Gastroesophageal sphincter (tissue), 4 donors: Measurements from ENCODE around the gene ZNF385A. TPM values are rescaled to one million over a fixed set of nuclear protein-coding genes. Genes with fewer than 3 reads are reported as not detected.

Experiments
- ATAC-seq: fragments of 150-250 bp; one replicate; pipeline ENCODE4 v1.9.1; 2016; ENCODE audit warnings: mild to moderate bottlenecking, moderate library complexity
- H3K27ac ChIP-seq, 4 donors: fragments of 200-600 bp; sonication (generic) in 3 of 4; 1 replicate in 3 of 4; 2 replicates in 1 of 4; pipeline ENCODE4 v1.5.1; 2016 to 2019
- H3K27me3 ChIP-seq: fragments of 200-600 bp; sonication (generic); one replicate; pipeline ENCODE4 v1.5.1; 2019
- H3K36me3 ChIP-seq, 2 donors: fragments of 200-600 bp; sonication (generic); one replicate each; pipeline ENCODE4 v1.5.1; 2019; ENCODE audit warnings: control low read depth in 1 of 2
- H3K4me1 ChIP-seq, 3 donors: fragments of 200-600 bp; sonication (generic); 1 replicate in 2 of 3; 2 replicates in 1 of 3; pipeline ENCODE4 v1.5.1; 2016 to 2019; ENCODE audit warnings: control low read depth in 2 of 3
- H3K4me3 ChIP-seq, 2 donors: fragments of 200-600 bp; sonication (generic); one replicate each; pipeline ENCODE4 v1.5.1; 2019; ENCODE audit warnings: mild to moderate bottlenecking in 1 of 2, moderate library complexity in 1 of 2
- H3K9me3 ChIP-seq, 3 donors: fragments of 200-600 bp; sonication (generic); one replicate each; pipeline ENCODE4 v1.5.1; 2017 to 2019; ENCODE audit warnings: control low read depth in 2 of 3
- EP300 ChIP-seq: sonication (generic); formaldehyde crosslinking; IDR thresholded peaks from one replicate; pipeline ENCODE4 v1.6.1; 2017; ENCODE audit warnings: antibody characterized with exemption, mild to moderate bottlenecking
- POLR2A ChIP-seq, 2 donors: fragments of 450-650 bp; IDR thresholded peaks; one replicate each; pipeline ENCODE4 v1.6.1; 2017; ENCODE audit warnings: antibody characterized with exemption in 2 of 2, mild to moderate bottlenecking in 2 of 2, moderate library complexity in 1 of 2
- POLR2AphosphoS5 ChIP-seq: sonication (generic); formaldehyde crosslinking; IDR thresholded peaks from one replicate; pipeline ENCODE4 v1.6.1; 2017; ENCODE audit warnings: antibody characterized with exemption
- WGBS, 2 donors: methylation state at CpG; one replicate each; pipeline ENCODE4 v1.1.5; 2018; ENCODE audit warnings: low coverage in 1 of 2; 5-methylcytosine and 5-hydroxymethylcytosine counted together
- total RNA-seq, 4 donors: library from RNA; depleted of rRNA; stranded (reverse); fragments of >200 nt; gene quantifications; one replicate each; pipeline ENCODE4 v1.1.0, GENCODE V29; 2016
- TF ChIP-seq, protein P1 (sequence below), 4 experiments: fragments of 200-600 bp in 2 of 4; fragments of 450-650 bp in 2 of 4; sonication (generic) in 1 of 4; IDR thresholded peaks; one replicate each; pipeline ENCODE4 v1.5.1; 2017 to 2019; ENCODE audit warnings: antibody characterized with exemption in 4 of 4, mild to moderate bottlenecking in 2 of 4, moderate library complexity in 2 of 4

The ZNF385A gene
- total RNA-seq, 4 donors from 2014 or later, result 7.5 to 28.0 (median 19.5) TPM

DNA sequence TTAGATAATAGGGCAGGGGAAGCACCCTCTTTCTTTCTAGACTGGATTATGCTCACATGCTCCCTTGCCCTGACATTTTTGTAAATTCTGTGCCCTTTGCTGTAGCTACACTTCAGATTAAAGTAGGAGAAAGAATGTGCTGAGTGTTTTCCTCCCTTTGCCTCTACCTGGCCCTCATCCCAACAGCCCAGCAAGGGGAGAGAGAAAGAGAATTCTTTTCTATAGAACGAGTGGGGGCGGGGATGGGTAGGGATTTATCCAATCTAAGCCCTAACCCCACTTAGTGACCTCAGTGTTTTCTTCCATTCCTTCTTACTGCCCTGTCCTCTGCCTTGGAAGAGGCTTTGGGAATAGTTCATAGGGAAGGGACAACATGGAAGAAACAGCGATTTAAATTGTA, 33.8 kb downstream of the ZNF385A start:
- peak overlapping the region in 3 of 4 donors; percentile 80 to 83 (median 81) for H3K27ac ChIP-seq
- H3K27me3 ChIP-seq, result no peaks in the 10 kb centered on the region
- H3K36me3 ChIP-seq, result peaks cover 4 to 57% of the 10 kb centered on the region in 2 donors
- no peak overlapping the region for H3K4me3 ChIP-seq
- no peaks in the 10 kb centered on the region for H3K9me3 ChIP-seq
- peaks cover 4 to 44% (median 19%) of the 10 kb centered on the region in 3 donors for H3K4me1 ChIP-seq
- no peak for TF ChIP-seq POLR2AphosphoS5
- TF ChIP-seq, protein P1, sequence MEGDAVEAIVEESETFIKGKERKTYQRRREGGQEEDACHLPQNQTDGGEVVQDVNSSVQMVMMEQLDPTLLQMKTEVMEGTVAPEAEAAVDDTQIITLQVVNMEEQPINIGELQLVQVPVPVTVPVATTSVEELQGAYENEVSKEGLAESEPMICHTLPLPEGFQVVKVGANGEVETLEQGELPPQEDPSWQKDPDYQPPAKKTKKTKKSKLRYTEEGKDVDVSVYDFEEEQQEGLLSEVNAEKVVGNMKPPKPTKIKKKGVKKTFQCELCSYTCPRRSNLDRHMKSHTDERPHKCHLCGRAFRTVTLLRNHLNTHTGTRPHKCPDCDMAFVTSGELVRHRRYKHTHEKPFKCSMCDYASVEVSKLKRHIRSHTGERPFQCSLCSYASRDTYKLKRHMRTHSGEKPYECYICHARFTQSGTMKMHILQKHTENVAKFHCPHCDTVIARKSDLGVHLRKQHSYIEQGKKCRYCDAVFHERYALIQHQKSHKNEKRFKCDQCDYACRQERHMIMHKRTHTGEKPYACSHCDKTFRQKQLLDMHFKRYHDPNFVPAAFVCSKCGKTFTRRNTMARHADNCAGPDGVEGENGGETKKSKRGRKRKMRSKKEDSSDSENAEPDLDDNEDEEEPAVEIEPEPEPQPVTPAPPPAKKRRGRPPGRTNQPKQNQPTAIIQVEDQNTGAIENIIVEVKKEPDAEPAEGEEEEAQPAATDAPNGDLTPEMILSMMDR (IDR thresholded peaks at IDR 0.05), result no peak
- no peak for TF ChIP-seq POLR2A (IDR thresholded peaks at IDR 0.05)
- TF ChIP-seq EP300, result no peak
- no peak for ATAC-seq
- 30 to 32% methylated on average over 3 of the region's 3 CpGs for whole genome bisulfite sequencing, 2 donors

- no peak overlapping the region for H3K27ac ChIP-seq
- H3K4me1 ChIP-seq, result peaks cover 4 to 38% (median 19%) of the 10 kb centered on the region in 3 donors
- H3K36me3 ChIP-seq, result peaks cover 4 to 68% of the 10 kb centered on the region in 2 donors
- no peaks in the 10 kb centered on the region for H3K9me3 ChIP-seq
- TF ChIP-seq, protein P1 (IDR thresholded peaks at IDR 0.05), result no peak
- TF ChIP-seq POLR2AphosphoS5 (no peak), POLR2A (IDR thresholded peaks at IDR 0.05) (no peak), EP300 (no peak)
- ATAC-seq, result no peak
- H3K27me3 ChIP-seq, result no peaks in the 10 kb centered on the region
- H3K4me3 ChIP-seq, result no peak overlapping the region
Measured at GRCh38 chr12:54349679-54350078, 34.9 kb downstream of the ZNF385A start.

DNA sequence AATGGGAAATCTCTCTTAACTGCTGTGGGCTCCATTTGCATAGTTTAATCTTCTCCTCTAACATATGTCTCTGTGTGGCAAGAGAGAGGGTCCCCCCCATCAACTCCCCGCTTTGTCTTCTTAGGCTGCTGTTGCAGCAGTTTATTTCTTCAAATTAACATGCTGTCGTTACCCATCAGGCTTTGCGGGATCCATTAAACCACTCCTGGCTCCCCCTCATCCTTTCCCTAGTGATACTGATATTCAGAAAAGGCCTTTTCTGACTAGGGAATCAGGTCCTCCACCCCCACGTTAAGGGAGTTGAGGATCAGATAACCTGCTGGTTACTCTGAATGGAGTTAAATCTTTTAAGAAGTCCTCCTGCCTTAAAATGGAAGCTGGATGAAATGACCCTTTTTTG, 35.5 kb downstream of the ZNF385A start:
- Histone ChIP-seq H3K9me3 (no peaks in the 10 kb centered on the region), H3K36me3 (peaks cover 4 to 74% of the 10 kb centered on the region in 2 donors), H3K4me1 (peaks cover 4 to 38% (median 19%) of the 10 kb centered on the region in 3 donors), H3K4me3 (no peak overlapping the region), H3K27me3 (no peaks in the 10 kb centered on the region), H3K27ac (no peak overlapping the region)
- ATAC-seq, result no peak
- WGBS, 2 donors, result 67 to 93% methylated on average over 4 of the region's 4 CpGs
- TF ChIP-seq POLR2AphosphoS5 (no peak), POLR2A (IDR thresholded peaks at IDR 0.05) (no peak), EP300 (no peak)
- TF ChIP-seq, protein P1 (IDR thresholded peaks at IDR 0.05), result no peak

DNA sequence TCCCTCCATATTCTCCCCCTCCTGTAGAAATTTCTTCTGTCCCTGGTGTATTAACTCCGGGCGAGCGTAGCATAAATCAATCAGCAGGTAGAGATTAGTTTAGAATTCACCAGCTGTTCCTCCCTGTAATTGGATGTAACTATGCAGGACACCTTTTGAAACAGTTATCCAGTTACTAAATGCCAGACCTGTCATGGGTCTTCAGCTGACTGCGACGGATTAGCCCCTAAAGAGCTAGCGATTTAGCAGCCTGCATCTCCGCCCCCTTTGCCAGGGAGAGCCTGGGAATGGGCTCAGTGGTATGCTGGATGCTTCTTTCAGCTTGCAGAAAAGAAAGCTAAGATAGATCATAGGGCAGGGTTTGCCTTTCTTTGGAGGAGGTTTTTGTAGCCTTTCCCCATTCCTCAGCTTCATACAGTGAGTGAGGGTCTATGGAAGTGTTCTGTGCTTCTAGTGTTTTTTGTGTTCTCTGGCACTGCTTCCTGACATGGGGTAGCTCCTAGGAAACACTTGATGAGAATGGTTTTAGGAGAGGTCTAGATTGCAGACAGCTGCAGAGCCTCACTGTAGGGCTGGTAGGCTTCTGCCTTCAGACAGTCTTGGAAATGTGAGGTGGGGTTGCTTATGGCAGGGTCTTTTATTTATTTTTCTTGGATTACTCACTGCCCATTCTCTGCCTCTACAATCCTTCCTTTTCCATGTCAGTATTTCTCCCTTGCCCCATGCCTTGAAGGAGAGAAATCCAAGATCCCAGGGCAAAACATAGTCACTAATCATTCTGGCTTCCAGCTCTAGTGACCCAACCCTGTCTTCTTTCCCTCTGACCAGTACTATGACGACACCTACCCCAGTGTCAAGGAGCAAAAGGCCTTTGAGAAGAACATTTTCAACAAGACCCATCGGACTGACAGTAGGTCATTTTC, 42.9 kb downstream of the ZNF385A start:
- WGBS, 2 donors, result 45 to 58% methylated on average over 8 to 9 of the region's 9 CpGs
- Histone ChIP-seq H3K9me3 (no peaks in the 10 kb centered on the region), H3K27ac (no peak overlapping the region), H3K4me3 (no peak overlapping the region), H3K36me3 (peaks cover 0 to 63% of the 10 kb centered on the region in 2 donors), H3K27me3 (no peaks in the 10 kb centered on the region), H3K4me1 (peaks cover 8 to 53% (median 22%) of the 10 kb centered on the region in 3 donors)
- no peak for ATAC-seq
- TF ChIP-seq POLR2A (IDR thresholded peaks at IDR 0.05) (no peak), POLR2AphosphoS5 (no peak), EP300 (no peak)
- TF ChIP-seq, protein P1 (IDR thresholded peaks at IDR 0.05), result no peak

DNA sequence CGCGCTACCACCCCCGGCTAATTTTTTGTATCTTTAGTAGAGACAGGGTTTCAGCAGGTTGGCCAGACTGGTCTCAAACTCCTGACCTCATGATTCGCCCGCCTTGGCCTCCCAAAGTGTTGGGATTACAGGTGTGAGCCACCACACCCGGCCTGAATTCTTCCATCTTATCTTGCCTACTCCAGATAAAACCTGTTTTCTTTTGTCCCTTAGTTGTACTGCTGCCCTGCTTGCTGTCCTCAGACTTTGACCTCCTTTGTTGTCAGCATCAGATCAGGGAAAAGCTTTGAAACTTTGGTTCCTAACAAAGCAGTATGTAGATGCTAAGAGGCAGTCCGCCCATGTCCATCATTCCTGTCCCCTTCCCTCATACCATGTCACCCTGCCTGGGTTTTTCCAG, 43.7 kb downstream of the ZNF385A start:
- TF ChIP-seq POLR2AphosphoS5 (no peak), EP300 (no peak), POLR2A (IDR thresholded peaks at IDR 0.05) (no peak)
- TF ChIP-seq, protein P1 (IDR thresholded peaks at IDR 0.05), result no peak

More for the DNA sequence above, 43.7 kb downstream of the ZNF385A start:
- no peak for ATAC-seq
- peaks cover 0 to 55% of the 10 kb centered on the region in 2 donors for H3K36me3 ChIP-seq
- H3K9me3 ChIP-seq, result no peaks in the 10 kb centered on the region
- H3K27ac ChIP-seq, result no peak overlapping the region
- 79 to 91% methylated on average over 2 to 7 of the region's 7 CpGs for WGBS, 2 donors
- H3K27me3 ChIP-seq, result no peaks in the 10 kb centered on the region
- no peak overlapping the region for H3K4me3 ChIP-seq
- peaks cover 8 to 59% (median 22%) of the 10 kb centered on the region in 3 donors for H3K4me1 ChIP-seq
